Mammary epithelial cell (primary cell): ENCODE results near the gene CEP89.

Experiments
- CTCF ChIP-seq, 2 donors: IDR thresholded peaks in 1 of 2; conservative IDR thresholded peaks in 1 of 2; 2 replicates each; pipeline ENCODE4 v1.5.1; 2011 to 2012; ENCODE audit warnings: inconsistent platforms in 2 of 2, low read length in 2 of 2, mild to moderate bottlenecking in 2 of 2, control low read depth in 1 of 2, low read depth in 1 of 2; ENCODE audit not compliant: insufficient read depth in 1 of 2; ENCODE audit errors: extremely low read depth in 1 of 2
- EZH2 ChIP-seq: IDR thresholded peaks from 2 replicates; pipeline ENCODE4 v1.6.1; 2012; ENCODE audit warnings: low read length, inconsistent platforms, borderline replicate concordance

DNA sequence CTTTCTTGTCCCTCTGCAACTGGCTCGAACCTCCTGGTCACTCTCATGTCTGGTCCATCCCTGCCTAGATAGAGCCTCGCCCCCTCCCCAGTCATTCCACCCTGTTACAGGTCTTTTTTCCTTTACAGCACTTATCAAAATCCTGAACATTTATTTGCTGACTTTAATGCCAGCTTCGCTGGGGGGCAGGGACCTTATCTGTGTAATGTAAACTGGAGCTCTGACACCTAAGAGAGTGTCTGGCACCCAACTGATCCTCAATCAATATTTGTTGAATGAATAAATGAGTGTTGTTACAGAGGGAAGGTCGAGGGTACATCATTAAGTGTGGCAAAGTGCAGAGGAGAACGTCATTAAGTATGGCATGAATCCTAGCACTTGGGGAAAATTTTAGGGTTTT, 17.0 kb upstream of the CEP89 start:
- TF ChIP-seq EZH2 (no peak), CTCF (conservative IDR thresholded peaks at IDR 0.05 in 1 of 2, IDR thresholded peaks at IDR 0.05 in 1 of 2; ENCODE audit: extremely low read depth in 1 of 2, insufficient read depth in 1 of 2, low read depth in 1 of 2, low read length in 2 of 2) (no peak)
